GM21825 (cell line): Measurements from ENCODE around the gene SMCHD1.
"Not testable (repeated sequence)": the region's sequence is repeated elsewhere in the genome, so short reads cannot be mapped to it uniquely, and the experiment has no call there.

ENCODE experiments used
- ATAC-seq: cut with Tn5 transposase; IDR thresholded peaks from one replicate; pipeline ENCODE4 v1.9.1; 2021; ENCODE audit warnings: mild to moderate bottlenecking, moderate library complexity; ENCODE audit not compliant: unreplicated experiment

Gene SMCHD1

DNA sequence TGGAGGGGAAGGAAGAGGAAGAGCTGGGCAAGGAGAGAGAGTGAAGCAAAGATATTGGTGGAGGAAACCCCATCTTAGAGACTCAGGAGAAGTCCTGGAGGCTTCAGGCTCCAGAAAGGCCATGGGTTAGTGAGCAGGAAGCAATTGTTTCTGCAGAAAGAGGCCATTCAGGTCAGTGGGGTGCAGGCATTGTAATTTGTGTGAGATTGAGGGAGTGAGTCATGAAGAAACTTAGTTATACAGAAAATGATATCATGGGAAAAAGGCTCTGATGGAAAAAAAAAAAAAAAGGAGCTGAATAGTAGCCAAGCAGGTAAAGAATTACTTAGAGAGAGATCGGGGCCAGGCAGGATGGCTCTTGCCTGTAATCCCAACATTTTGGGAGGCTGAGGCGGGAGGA lies 195.3 kb downstream of the SMCHD1 start:
- ATAC-seq = no peak

DNA sequence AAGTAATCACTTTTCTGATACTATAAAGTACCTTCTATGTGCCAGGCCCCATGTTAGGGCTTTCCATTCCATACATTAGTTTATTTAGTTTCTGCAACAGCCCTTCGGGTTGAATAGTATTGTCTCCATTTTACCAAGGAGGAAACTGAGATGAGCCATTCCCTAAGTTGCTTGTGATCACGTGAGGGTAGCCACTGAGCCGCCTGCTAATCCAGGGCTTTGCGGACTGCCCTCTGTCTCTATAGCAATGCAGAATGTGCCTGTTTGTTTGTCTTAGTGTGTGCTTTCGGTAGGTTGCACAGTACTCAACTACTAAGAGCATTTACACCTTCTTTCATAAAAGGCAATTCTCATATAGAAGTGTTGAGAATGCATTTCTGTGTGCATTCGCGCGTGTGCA lies 196.2 kb downstream of the SMCHD1 start:
- ATAC-seq = no peak

DNA sequence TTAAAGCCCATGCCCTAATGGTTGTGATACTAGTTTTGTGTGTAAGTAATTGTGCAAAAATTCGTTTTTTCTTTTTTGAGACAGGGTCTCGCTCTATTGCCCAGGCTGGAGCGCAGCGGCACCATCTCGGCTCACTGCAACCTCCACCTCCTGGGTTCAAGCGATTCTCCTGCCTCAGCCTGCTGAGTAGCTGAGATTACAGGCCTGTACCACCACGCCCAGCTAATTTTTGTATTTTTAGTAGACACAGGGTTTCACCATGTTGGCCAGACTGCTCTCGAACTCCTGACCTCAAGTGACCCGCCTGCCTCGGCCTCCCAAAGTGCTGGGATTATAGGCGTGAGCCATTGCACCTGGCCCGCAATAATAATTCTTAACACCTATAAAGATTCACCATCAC lies 196.9 kb downstream of the SMCHD1 start:
- not testable (repeated sequence) for ATAC-seq

DNA sequence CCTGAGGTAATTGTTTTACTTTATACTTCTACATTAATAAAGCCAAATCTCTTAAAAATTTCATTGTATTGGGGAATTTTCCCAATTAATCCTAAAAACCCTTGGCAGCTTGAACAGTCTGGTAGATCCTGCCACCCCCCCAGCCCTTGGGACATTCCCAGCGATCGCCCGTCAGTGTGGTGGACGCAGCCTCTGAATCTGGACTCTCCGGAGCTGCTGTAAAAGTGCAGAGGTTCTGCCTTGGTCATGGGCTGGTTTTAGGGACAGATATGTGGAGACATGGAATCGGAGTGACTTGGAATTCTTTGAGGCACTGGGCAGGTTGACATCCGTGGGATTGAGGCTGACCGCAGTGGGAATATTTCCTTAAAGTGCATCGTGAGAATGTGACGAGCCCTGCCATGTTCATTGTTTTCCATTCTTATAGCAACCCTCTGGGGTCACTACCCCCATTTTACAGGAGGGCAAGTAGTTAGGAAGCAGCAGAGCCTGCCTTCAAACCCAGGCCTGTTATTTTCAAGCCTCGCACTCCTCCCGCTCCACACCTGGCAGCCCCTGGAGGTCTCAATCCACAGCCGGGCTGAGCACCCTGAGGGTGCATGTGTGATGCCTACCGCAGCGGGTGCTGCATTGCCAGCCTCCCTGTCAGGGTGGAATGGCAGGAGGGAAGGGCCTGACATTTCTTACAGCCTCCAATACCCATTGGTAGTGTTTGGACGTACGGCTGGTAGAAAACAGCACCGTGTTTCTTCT lies 197.8 kb downstream of the SMCHD1 start:
- no peak for ATAC-seq

DNA sequence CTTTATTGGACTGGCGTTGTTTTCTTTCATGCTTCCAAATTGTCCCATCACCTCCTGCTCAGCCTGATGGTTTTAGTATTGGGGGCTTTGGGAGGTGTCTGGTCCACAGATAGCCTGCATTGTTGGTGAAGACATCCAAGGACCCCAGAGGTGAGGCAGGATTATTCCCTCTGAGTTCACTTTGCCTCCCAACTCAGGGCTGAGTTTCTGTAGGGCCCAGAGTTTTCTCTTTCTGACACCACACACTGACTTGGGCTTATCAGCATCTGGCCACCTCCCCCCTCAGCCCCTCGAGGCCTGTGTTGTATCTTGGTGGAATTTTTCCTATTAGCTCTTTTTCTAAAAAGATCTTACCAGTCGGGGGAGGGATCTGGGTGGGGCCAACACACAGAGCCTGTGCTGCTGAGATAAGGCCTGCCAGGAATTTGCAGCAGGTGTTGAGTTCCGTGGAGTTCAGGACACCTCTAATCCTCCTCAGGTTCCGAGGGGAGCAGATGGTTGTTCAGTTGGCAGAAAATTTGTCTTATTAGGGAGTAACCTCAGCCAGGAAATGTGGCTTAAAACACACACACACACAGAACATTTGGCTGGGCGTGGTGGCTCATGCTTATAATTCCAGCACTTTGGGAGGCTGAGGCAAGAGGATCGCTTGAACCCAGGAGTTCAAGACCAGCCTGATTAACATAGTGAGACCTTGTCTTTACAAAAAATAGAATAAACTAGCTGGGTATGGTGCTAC lies 198.6 kb downstream of the SMCHD1 start:
- ATAC-seq = no peak
